ENCODE measurements around the gene LAMC2. TPM values are rescaled to one million over a fixed set of nuclear protein-coding genes. Genes with fewer than 3 reads are reported as not detected.

The LAMC2 gene
- total and polyA plus RNA-seq, 9 of the 15 experiments (the other 6 are each of a cell fraction or from before 2014, with no cell fraction given), result 0.02 to 0.03 TPM; not detected in 7

GRCh38 chr1:183282101-183282855 is 96.2 kb downstream of the LAMC2 start:
- DNase-seq (ENCODE audit: extremely low read depth in 1 of 4, low spot score in 3 of 4) (no peak), ATAC-seq (no peak), FAIRE-seq (no peak)
- ChIA-PET CTCF (ENCODE audit: low intra/inter-chr PET ratio) (interaction anchor here (0.5 to 1.8 kb wide), 6 partner anchors 261 to 648 kb away, joined by 3 to 13 read pairs (median 4); no protein-coding TSS in a partner anchor), POLR2A (interaction anchor here (0.5 to 1.0 kb wide), 3 partner anchors 12 to 125 kb away, joined by 3 to 4 read pairs (median 4); no protein-coding TSS in a partner anchor)
- Histone ChIP-seq H2AFZ (ENCODE audit: low read depth, low read length) (no peak overlapping the region), H3K36me3 (ENCODE audit: control insufficient read depth, insufficient read depth, low read length) (no peaks in the 10 kb centered on the region), H3K9me3 (replicated peaks; ENCODE audit: control insufficient read depth, insufficient read depth, low read depth, low read length) (no peaks in the 10 kb centered on the region), H3K9me1 (ENCODE audit: control insufficient read depth, insufficient read depth, low read length) (no peaks in the 10 kb centered on the region), H3K9ac (ENCODE audit: insufficient read depth in 1 of 2, low read depth in 2 of 2, low read length in 2 of 2) (no peak overlapping the region), H3K27ac (ENCODE audit: extremely low read depth, low read depth, low read length) (no peak overlapping the region), H3K4me3 (no peak overlapping the region), H3K79me2 (ENCODE audit: control insufficient read depth, insufficient read depth, low read length) (no peaks in the 10 kb centered on the region), H4K20me1 (replicated peaks; ENCODE audit: control insufficient read depth, insufficient read depth, low read length) (0 out of 2 replicates have a peak, but pooled peaks cover 10% of the 10 kb centered on the region), H3K4me2 (ENCODE audit: insufficient read depth, low read length) (no peak overlapping the region), H3K27me3 (ENCODE audit: control insufficient read depth in 2 of 2, insufficient read depth in 2 of 2, low read length in 2 of 2) (peaks cover 19 to 61% of the 10 kb centered on the region in 2 experiments; a peak in 4 of 5 replicates), H3K4me1 (replicated peaks in 1 of 2; ENCODE audit: control insufficient read depth in 2 of 2, insufficient read depth in 2 of 2, low read length in 2 of 2) (no peaks in the 10 kb centered on the region)
- intact Hi-C loops (cut with micrococcal nuclease) (loop anchor here (5.0 to 10.0 kb wide), 2 partner anchors 190 to 633 kb away; partner anchors contain the start of gene SMG7), in situ Hi-C loops (cut with MboI) (loop anchor here (5.0 kb wide), 1 partner anchor 340 kb away; no protein-coding TSS in a partner anchor)
- no TSS peak for BruUV-seq (replicated peaks)
- WGBS (ENCODE audit: insufficient coverage, low coverage, missing lambda C conversion rate), result 1% methylated on average over 9 of the region's 9 CpGs
- TF ChIP-seq, protein P1, sequence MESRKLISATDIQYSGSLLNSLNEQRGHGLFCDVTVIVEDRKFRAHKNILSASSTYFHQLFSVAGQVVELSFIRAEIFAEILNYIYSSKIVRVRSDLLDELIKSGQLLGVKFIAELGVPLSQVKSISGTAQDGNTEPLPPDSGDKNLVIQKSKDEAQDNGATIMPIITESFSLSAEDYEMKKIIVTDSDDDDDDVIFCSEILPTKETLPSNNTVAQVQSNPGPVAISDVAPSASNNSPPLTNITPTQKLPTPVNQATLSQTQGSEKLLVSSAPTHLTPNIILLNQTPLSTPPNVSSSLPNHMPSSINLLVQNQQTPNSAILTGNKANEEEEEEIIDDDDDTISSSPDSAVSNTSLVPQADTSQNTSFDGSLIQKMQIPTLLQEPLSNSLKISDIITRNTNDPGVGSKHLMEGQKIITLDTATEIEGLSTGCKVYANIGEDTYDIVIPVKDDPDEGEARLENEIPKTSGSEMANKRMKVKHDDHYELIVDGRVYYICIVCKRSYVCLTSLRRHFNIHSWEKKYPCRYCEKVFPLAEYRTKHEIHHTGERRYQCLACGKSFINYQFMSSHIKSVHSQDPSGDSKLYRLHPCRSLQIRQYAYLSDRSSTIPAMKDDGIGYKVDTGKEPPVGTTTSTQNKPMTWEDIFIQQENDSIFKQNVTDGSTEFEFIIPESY (CRISPR knock-in tag; IDR thresholded peaks at IDR 0.05), result no peak
- TF ChIP-seq HNRNPLL (IDR thresholded peaks at IDR 0.05; ENCODE audit: low read depth, low read length, poor library complexity, severe bottlenecking), result no peak
- TF ChIP-seq MTA1 (IDR thresholded peaks at IDR 0.05; ENCODE audit: borderline replicate concordance), result no peak
- no peak for TF ChIP-seq GTF2A2 (tag; IDR thresholded peaks at IDR 0.05)
- TF ChIP-seq, protein P2, sequence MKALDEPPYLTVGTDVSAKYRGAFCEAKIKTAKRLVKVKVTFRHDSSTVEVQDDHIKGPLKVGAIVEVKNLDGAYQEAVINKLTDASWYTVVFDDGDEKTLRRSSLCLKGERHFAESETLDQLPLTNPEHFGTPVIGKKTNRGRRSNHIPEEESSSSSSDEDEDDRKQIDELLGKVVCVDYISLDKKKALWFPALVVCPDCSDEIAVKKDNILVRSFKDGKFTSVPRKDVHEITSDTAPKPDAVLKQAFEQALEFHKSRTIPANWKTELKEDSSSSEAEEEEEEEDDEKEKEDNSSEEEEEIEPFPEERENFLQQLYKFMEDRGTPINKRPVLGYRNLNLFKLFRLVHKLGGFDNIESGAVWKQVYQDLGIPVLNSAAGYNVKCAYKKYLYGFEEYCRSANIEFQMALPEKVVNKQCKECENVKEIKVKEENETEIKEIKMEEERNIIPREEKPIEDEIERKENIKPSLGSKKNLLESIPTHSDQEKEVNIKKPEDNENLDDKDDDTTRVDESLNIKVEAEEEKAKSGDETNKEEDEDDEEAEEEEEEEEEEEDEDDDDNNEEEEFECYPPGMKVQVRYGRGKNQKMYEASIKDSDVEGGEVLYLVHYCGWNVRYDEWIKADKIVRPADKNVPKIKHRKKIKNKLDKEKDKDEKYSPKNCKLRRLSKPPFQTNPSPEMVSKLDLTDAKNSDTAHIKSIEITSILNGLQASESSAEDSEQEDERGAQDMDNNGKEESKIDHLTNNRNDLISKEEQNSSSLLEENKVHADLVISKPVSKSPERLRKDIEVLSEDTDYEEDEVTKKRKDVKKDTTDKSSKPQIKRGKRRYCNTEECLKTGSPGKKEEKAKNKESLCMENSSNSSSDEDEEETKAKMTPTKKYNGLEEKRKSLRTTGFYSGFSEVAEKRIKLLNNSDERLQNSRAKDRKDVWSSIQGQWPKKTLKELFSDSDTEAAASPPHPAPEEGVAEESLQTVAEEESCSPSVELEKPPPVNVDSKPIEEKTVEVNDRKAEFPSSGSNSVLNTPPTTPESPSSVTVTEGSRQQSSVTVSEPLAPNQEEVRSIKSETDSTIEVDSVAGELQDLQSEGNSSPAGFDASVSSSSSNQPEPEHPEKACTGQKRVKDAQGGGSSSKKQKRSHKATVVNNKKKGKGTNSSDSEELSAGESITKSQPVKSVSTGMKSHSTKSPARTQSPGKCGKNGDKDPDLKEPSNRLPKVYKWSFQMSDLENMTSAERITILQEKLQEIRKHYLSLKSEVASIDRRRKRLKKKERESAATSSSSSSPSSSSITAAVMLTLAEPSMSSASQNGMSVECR (CRISPR knock-in tag; IDR thresholded peaks at IDR 0.05), result no peak
- no peak for TF ChIP-seq POLR2H (tag; IDR thresholded peaks at IDR 0.05; ENCODE audit: low read depth)
- TF ChIP-seq HEY1 (CRISPR knock-in tag; IDR thresholded peaks at IDR 0.05; ENCODE audit: borderline replicate concordance), result no peak
- TF ChIP-seq, protein P3, sequence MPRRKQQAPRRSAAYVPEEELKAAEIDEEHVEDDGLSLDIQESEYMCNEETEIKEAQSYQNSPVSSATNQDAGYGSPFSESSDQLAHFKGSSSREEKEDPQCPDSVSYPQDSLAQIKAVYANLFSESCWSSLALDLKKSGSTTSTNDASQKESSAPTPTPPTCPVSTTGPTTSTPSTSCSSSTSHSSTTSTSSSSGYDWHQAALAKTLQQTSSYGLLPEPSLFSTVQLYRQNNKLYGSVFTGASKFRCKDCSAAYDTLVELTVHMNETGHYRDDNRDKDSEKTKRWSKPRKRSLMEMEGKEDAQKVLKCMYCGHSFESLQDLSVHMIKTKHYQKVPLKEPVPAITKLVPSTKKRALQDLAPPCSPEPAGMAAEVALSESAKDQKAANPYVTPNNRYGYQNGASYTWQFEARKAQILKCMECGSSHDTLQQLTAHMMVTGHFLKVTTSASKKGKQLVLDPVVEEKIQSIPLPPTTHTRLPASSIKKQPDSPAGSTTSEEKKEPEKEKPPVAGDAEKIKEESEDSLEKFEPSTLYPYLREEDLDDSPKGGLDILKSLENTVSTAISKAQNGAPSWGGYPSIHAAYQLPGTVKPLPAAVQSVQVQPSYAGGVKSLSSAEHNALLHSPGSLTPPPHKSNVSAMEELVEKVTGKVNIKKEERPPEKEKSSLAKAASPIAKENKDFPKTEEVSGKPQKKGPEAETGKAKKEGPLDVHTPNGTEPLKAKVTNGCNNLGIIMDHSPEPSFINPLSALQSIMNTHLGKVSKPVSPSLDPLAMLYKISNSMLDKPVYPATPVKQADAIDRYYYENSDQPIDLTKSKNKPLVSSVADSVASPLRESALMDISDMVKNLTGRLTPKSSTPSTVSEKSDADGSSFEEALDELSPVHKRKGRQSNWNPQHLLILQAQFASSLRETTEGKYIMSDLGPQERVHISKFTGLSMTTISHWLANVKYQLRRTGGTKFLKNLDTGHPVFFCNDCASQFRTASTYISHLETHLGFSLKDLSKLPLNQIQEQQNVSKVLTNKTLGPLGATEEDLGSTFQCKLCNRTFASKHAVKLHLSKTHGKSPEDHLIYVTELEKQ (CRISPR knock-in tag; IDR thresholded peaks at IDR 0.05), result no peak
